SK-N-SH (cell line): Measurements from ENCODE around the gene UBA3.

Source experiments
- MEF2A ChIP-seq: IDR thresholded peaks from 2 replicates; pipeline ENCODE4 v1.4.0; 2012; ENCODE audit warnings: low read depth, borderline replicate concordance
- RCOR1 ChIP-seq: fragments of 150-350 bp; IDR thresholded peaks from 2 replicates; pipeline ENCODE4 v1.6.1; 2017; ENCODE audit warnings: antibody characterized with exemption, low read length
- TF ChIP-seq, protein P1 (sequence below): fragments of 200-600 bp; sonication (generic); IDR thresholded peaks from 2 replicates; pipeline ENCODE4 v1.6.1; 2017; ENCODE audit warnings: antibody characterized with exemption, mild to moderate bottlenecking, moderate library complexity

DNA sequence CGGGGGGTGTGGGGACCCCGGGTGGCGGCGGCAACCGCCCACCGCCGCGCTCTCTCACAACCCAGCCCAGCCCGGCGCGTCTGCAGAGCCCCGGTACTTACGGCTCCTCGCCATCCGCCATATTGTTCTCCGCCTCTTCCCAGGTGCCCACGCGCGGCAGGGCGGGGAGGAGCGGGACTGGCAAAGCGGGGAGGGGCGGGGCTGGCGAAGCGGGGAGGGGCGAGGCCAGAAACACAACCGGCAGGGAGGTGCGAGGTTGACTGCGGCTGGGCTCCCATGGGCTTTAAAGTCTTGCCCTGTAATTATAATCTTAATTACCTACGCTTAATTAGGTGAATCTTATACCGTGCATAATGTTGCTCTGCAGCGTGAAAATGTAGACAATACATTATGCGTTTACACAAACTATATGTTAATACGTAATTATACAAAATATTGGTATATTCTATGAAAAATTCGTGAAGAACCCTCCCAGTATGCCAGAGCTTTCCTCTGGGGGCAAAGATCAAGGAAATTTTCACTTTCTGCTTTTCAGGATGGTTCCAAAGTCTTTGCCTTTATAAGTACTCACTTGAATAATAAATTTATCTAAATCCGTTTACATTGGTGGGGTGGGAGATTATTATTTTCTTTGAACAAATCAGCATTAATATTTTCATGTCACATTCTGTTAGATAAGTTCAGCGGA, at the start of gene UBA3:
- TF ChIP-seq MEF2A (no peak), RCOR1 (no peak)
- TF ChIP-seq, protein P1, sequence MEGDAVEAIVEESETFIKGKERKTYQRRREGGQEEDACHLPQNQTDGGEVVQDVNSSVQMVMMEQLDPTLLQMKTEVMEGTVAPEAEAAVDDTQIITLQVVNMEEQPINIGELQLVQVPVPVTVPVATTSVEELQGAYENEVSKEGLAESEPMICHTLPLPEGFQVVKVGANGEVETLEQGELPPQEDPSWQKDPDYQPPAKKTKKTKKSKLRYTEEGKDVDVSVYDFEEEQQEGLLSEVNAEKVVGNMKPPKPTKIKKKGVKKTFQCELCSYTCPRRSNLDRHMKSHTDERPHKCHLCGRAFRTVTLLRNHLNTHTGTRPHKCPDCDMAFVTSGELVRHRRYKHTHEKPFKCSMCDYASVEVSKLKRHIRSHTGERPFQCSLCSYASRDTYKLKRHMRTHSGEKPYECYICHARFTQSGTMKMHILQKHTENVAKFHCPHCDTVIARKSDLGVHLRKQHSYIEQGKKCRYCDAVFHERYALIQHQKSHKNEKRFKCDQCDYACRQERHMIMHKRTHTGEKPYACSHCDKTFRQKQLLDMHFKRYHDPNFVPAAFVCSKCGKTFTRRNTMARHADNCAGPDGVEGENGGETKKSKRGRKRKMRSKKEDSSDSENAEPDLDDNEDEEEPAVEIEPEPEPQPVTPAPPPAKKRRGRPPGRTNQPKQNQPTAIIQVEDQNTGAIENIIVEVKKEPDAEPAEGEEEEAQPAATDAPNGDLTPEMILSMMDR = no peak
